ENCODE data around the gene RPS15A.
A peak's percentile ranks its signal among the peaks of the same experiment; 100 is the strongest.

The RPS15A gene

GRCh38 chr16:18789850-18790706, at the start of gene RPS15A:
RPS15A (minus strand) TSS chr16:18790334; CDS start chr16:18789113, 1,221 bp downstream.
- in situ Hi-C loops (cut with MboI; ENCODE audit: low sequenced_read_pairs), result no loop called here
- DNase-seq (ENCODE audit: low spot score in 2 of 2), result peak; percentile 97
- Histone ChIP-seq H3K4me1 (peaks cover 27% of the 10 kb centered on the region), H3K27me3 (ENCODE audit: low read depth) (no peaks in the 10 kb centered on the region), H3K4me3 (peak within 1 kb of the TSS; percentile 95), H3K36me3 (replicated peaks) (peaks cover 89% of the 10 kb centered on the region), H3K9me3 (no peaks in the 10 kb centered on the region; the same call in 1 of the 2 replicates)

DNA sequence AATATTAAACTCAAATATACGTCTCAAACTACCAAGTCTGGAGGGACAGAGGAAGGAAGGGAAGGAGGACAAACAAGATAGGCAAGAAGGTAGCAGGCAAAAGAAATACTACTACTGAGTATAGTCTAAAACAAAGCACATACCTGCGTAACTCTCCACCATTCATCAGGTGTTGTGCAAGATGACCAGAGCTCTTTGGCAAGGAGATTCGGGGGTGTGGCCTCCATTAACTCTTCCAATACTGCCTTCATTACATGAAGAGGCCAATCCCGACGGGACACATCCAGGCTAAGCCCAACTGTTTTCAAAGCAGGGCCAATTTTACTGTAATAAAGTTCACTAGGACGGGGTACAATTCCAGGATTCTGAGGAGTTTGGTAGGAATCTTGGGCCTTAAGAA, 49.4 kb upstream of the RPS15A start:
- Histone ChIP-seq H3K36me3 (replicated peaks) (peaks cover 80% of the 10 kb centered on the region), H3K4me1 (0 out of 2 replicates have a peak, but pooled peaks cover 3% of the 10 kb centered on the region), H3K9me3 (no peaks in the 10 kb centered on the region), H3K27me3 (ENCODE audit: low read depth) (no peaks in the 10 kb centered on the region), H3K4me3 (no peak overlapping the region)
- in situ Hi-C loops (cut with MboI; ENCODE audit: low sequenced_read_pairs), result no loop called here
- no peak for DNase-seq (ENCODE audit: low spot score in 2 of 2)

DNA sequence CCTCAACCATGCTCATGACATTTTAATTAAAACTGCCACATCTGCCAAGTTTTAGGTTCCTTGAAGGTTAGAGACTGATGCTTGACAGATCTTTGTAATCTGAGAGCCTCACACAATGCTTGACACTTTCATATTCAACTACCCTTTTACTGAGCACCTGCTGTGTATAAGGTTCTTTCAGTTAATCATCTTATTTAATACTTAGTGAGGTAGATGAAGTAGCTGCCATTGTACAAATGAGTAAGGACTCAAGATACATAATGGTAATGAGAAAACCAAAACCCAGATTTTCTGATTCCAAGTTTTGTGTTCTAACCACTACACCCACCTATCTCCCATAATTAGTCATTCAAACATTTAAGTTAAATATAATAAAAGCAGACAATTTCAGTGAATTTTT, 46.6 kb upstream of the RPS15A start:
- H3K36me3 ChIP-seq (replicated peaks), result peaks cover 76% of the 10 kb centered on the region
- in situ Hi-C loops (cut with MboI; ENCODE audit: low sequenced_read_pairs), result no loop called here

DNA sequence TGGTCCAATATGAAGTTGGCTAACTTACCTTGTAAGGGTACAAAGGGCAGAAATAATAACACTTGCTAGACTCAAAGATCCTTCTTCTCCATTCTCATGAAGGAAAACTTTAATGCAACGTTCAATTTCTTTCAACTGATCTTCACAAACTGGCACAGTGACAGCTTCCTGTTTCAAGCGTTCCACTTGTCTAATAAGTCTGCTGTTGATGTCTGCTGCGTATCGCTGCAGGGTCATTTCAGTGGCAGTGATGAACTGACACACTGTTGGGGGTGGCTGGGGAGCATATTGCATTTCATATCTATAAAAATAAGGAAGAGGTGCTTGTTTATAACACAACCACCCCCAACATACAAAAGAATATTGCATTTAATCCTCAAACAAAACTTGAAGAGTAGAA, 44.7 kb upstream of the RPS15A start:
- H3K4me1 ChIP-seq, result peaks cover 8% of the 10 kb centered on the region
- H3K27me3 ChIP-seq (ENCODE audit: low read depth), result no peaks in the 10 kb centered on the region
- no peak overlapping the region for H3K4me3 ChIP-seq
- DNase-seq (ENCODE audit: low spot score in 2 of 2), result no peak
- H3K36me3 ChIP-seq (replicated peaks), result peaks cover 81% of the 10 kb centered on the region
- H3K9me3 ChIP-seq, result no peaks in the 10 kb centered on the region
- in situ Hi-C loops (cut with MboI; ENCODE audit: low sequenced_read_pairs), result no loop called here

More for the DNA sequence above, 46.6 kb upstream of the RPS15A start:
- no peaks in the 10 kb centered on the region for H3K9me3 ChIP-seq
- no peak for DNase-seq (ENCODE audit: low spot score in 2 of 2)
- H3K4me3 ChIP-seq, result no peak overlapping the region
- peaks cover 9% of the 10 kb centered on the region for H3K4me1 ChIP-seq
- no peaks in the 10 kb centered on the region for H3K27me3 ChIP-seq (ENCODE audit: low read depth)

DNA sequence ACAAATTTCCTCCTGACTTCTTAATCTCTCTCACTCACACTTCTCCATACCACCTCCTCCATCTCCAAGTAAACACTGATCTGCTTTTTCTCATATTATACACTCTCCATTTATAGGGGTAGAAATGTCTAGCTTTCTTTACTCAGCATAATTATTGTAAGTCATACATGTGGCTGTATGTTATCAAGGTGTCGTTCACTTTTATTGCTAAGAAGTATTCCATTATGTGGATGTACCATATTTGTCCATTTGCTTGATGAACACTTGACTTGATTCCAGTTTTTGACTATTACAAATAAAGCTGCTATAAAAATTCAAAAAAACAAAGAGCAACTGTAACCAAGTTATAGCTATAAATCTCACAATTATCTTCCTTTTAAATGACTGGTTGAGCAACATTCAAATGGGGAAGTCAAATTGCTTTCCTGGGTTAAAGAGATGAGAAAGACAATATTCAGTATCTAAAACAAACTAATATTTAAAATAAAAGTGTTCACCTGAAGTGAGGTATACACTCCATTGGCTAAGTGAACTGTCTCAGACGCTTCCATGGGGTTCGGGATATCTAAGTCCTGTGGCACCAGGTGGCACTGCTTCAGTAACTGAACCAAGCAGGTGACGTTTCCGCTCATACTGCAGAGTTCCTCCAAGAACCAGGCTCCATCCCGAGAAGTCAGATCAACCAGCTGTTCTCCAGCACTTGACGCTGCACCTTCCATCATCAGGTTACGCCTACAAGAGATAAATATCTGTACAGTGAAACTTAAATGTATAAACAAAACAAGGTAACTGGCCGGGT, 43.8 kb upstream of the RPS15A start:
- DNase-seq (ENCODE audit: low spot score in 2 of 2), result no peak
- H3K4me1 ChIP-seq, result peaks cover 8% of the 10 kb centered on the region
- no peaks in the 10 kb centered on the region for H3K27me3 ChIP-seq (ENCODE audit: low read depth)
- H3K9me3 ChIP-seq, result no peaks in the 10 kb centered on the region
- in situ Hi-C loops (cut with MboI; ENCODE audit: low sequenced_read_pairs), result no loop called here
- no peak overlapping the region for H3K4me3 ChIP-seq
- H3K36me3 ChIP-seq (replicated peaks), result peaks cover 81% of the 10 kb centered on the region

DNA sequence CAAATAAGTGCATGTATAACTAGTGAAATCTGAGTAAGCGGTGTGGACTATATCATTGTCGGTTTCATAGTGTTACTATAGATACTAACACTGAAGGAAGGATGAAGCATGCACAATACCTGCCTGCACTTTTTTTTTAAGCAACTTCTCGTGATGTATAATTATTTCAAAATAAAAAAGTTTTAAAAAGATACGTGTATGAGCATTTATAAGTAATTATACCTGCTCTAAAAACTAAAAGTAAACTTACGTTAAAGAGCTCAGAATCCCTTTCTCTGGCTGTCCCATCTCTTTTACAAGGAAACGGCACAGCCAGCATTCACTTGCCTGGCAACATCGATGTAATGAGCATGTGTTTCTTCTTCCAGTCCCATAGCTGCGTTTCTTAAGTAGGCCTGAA, 42.5 kb upstream of the RPS15A start:
- H3K9me3 ChIP-seq, result no peaks in the 10 kb centered on the region
- peaks cover 80% of the 10 kb centered on the region for H3K36me3 ChIP-seq (replicated peaks)

DNA sequence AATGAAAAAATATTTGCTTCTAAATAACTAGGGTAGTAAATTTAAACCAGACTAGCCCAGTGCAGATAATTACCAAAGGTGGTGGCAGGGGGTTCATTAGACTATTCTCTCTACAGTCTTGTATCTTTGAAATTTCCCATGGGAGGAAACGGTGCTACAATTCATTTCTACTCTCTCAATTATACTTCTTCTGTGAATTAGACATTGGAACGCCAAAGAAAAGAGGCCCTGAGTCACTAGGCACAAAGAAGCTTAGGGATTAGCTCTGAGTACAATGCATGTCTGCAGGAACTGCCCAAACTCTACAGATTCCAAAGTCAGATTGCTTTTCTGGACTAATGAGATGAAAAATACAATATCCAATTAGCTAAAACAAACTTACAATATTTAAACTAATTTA, 41.9 kb upstream of the RPS15A start:
- Histone ChIP-seq H3K27me3 (ENCODE audit: low read depth) (no peaks in the 10 kb centered on the region), H3K36me3 (replicated peaks) (peaks cover 77% of the 10 kb centered on the region), H3K4me1 (peaks cover 8% of the 10 kb centered on the region), H3K4me3 (no peak overlapping the region), H3K9me3 (no peaks in the 10 kb centered on the region)
- in situ Hi-C loops (cut with MboI; ENCODE audit: low sequenced_read_pairs), result no loop called here
- peak; percentile 59 to 95 for DNase-seq (ENCODE audit: low spot score in 2 of 2)

More for the DNA sequence above, 42.5 kb upstream of the RPS15A start:
- no peak overlapping the region for H3K4me3 ChIP-seq
- peaks cover 8% of the 10 kb centered on the region for H3K4me1 ChIP-seq
- in situ Hi-C loops (cut with MboI; ENCODE audit: low sequenced_read_pairs), result no loop called here
- no peaks in the 10 kb centered on the region for H3K27me3 ChIP-seq (ENCODE audit: low read depth)
- DNase-seq (ENCODE audit: low spot score in 2 of 2), result no peak

DNA sequence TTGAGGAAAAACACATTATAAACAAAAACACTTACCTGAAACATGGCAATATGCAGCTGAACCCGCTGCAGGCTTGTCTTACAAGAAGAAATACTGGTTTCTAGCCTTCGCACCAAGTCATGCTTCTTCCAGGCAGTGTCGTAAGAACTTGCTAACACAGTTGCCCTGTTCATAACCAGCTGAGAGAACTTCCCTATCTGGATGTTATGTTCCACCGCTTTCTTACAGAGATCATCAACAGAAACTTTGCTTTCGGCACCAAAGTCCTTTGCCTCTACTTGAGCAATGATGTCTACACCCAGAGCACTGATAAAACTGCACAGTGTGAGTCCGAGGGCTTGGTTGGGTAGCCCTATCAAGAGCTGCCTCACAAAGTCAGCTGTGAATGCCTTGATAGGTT, 39.1 kb upstream of the RPS15A start:
- no peaks in the 10 kb centered on the region for H3K27me3 ChIP-seq (ENCODE audit: low read depth)
- in situ Hi-C loops (cut with MboI; ENCODE audit: low sequenced_read_pairs), result no loop called here
- no peak overlapping the region for H3K4me3 ChIP-seq
- H3K9me3 ChIP-seq, result no peaks in the 10 kb centered on the region
- H3K36me3 ChIP-seq (replicated peaks), result peaks cover 52% of the 10 kb centered on the region
- DNase-seq (ENCODE audit: low spot score in 2 of 2), result no peak
- peaks cover 8% of the 10 kb centered on the region for H3K4me1 ChIP-seq

- H3K36me3 ChIP-seq (replicated peaks), result peaks cover 47% of the 10 kb centered on the region
- in situ Hi-C loops (cut with MboI; ENCODE audit: low sequenced_read_pairs), result no loop called here
Measured at GRCh38 chr16:18827890-18828289, 37.8 kb upstream of the RPS15A start.

DNA sequence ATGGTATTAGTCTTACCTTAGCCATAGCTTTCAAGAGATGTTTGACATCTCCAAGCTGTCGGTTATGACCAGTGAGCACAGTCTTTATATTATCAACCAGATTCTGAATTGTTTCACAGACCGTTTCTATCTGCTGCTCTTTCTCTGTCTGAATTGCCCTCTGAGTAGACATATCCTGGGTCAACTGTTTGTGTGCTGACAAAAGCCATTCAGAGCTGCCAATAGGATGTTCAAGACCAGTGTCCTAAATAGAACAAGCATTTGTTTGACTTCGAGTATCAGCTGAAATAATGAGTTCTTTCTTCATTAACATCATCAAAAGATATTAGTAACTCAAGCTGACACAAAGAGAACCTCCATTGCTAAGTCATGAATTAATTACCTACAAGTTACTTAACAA, 26.2 kb upstream of the RPS15A start:
- Histone ChIP-seq H3K4me1 (no peaks in the 10 kb centered on the region), H3K36me3 (replicated peaks) (peaks cover 70% of the 10 kb centered on the region), H3K27me3 (ENCODE audit: low read depth) (no peaks in the 10 kb centered on the region), H3K9me3 (no peaks in the 10 kb centered on the region), H3K4me3 (no peak overlapping the region)
- DNase-seq (ENCODE audit: low spot score in 2 of 2), result no peak
- in situ Hi-C loops (cut with MboI; ENCODE audit: low sequenced_read_pairs), result loop anchor here (25.0 kb wide), 1 partner anchor 696 kb away; the partner anchor contains the start of genes CCP110 and GDE1

More at GRCh38 chr16:18827890-18828289, 37.8 kb upstream of the RPS15A start:
- H3K27me3 ChIP-seq (ENCODE audit: low read depth), result no peaks in the 10 kb centered on the region
- no peak for DNase-seq (ENCODE audit: low spot score in 2 of 2)
- peaks cover 8% of the 10 kb centered on the region for H3K4me1 ChIP-seq
- no peaks in the 10 kb centered on the region for H3K9me3 ChIP-seq
- no peak overlapping the region for H3K4me3 ChIP-seq

DNA sequence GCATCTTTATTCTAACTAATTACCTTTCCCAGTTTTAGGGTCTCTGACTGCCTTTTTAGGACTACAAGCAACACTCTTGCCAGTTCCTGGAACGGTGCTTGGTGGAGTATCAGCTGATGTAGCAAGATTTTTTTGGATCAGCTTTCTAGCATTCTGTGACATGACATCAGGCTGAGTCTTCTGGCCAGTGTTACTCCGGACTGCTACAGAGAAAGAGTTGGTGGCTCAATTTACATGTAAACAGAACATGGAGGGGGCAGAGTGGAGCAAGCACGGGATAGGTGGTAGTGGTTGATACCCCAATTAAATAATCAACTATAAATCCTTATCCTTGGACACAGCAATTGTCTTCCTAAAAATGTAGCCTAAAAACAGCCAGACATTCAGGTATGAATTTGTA, 21.8 kb upstream of the RPS15A start:
- peaks cover 75% of the 10 kb centered on the region for H3K36me3 ChIP-seq (replicated peaks)
- in situ Hi-C loops (cut with MboI; ENCODE audit: low sequenced_read_pairs), result loop anchor here (25.0 kb wide), 1 partner anchor 700 kb away; the partner anchor contains the start of genes CCP110 and GDE1

DNA sequence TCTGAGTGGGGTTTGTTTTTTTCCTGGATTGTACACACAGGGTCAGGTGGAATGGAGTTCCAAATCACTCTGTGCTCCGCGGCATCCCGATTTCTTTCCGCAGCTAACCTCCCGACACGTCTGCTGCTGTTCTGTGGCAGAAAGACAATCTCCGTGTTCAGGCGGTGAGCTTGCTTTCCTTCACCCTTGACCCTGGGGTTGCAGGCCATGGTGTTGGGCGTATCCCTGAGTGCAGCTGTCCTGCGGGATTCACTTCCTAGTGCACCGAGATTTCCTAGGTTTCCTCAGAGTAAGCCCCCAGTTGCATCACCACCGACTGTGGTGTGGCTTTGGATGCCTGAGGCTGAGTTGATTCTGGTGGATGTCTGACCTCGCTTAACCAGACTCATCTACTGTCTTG, 19.0 kb upstream of the RPS15A start:
- peaks cover 29% of the 10 kb centered on the region for H3K4me1 ChIP-seq
- in situ Hi-C loops (cut with MboI; ENCODE audit: low sequenced_read_pairs), result loop anchor here (25.0 kb wide), 1 partner anchor 703 kb away; the partner anchor contains the start of genes CCP110 and GDE1
- H3K27me3 ChIP-seq (ENCODE audit: low read depth), result no peaks in the 10 kb centered on the region
- no peaks in the 10 kb centered on the region for H3K9me3 ChIP-seq
- H3K4me3 ChIP-seq, result no peak overlapping the region
- peaks cover 49% of the 10 kb centered on the region for H3K36me3 ChIP-seq (replicated peaks)
- DNase-seq (ENCODE audit: low spot score in 2 of 2), result no peak

More for the DNA sequence above, 21.8 kb upstream of the RPS15A start:
- Histone ChIP-seq H3K4me3 (no peak overlapping the region), H3K27me3 (ENCODE audit: low read depth) (no peaks in the 10 kb centered on the region), H3K4me1 (peaks cover 3% of the 10 kb centered on the region), H3K9me3 (no peaks in the 10 kb centered on the region)
- no peak for DNase-seq (ENCODE audit: low spot score in 2 of 2)

DNA sequence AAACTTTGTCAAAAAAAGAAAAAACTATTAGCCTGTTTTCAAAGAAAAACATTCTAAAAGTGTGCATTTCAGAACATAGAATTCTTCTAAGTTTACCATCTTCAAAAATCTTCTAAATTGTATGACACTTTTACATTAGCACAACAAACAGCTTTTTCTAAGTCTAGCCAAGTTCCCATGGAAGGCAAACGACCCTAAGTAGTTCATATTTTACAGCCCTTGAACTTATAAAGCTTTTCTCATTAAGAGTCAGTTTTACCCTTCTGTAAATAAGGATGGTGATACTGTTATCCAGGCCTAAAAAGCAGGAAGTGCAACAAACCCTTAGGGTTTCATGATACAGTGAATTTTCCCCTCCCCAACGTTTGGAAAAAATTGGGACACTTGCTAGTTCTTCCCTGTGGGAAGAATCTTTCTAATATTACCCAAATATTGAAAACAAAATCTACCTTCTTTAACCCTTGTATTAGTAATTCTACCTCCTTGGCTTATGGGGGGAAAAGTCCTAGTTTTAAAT, 15.2 kb upstream of the RPS15A start:
- no peak overlapping the region for H3K4me3 ChIP-seq
- H3K27me3 ChIP-seq (ENCODE audit: low read depth), result no peaks in the 10 kb centered on the region
- H3K36me3 ChIP-seq (replicated peaks), result peaks cover 23% of the 10 kb centered on the region
- H3K4me1 ChIP-seq, result peaks cover 37% of the 10 kb centered on the region
- in situ Hi-C loops (cut with MboI; ENCODE audit: low sequenced_read_pairs), result loop anchor here (25.0 kb wide), 1 partner anchor 707 kb away; the partner anchor contains the start of genes CCP110 and GDE1
- H3K9me3 ChIP-seq, result no peaks in the 10 kb centered on the region
- DNase-seq (ENCODE audit: low spot score in 2 of 2), result no peak
